ENCODE data around the gene RNH1. TPM values are rescaled to one million over a fixed set of nuclear protein-coding genes. Genes with fewer than 3 reads are reported as not detected.

The RNH1 gene
- total RNA-seq, 2 experiments from 2014 or later: 90.6 to 99.5 TPM

GRCh38 chr11:449889-450808 lies 56.9 kb downstream of the RNH1 start, which contains the start of gene PTDSS2:
Gene PTDSS2 (plus strand): TSS chr11:450279. CDS start chr11:450456, 177 bp downstream.
- H3K4me1 Mint-ChIP-seq: peaks cover 32% of the 10 kb centered on the region
- peak within 1 kb of the TSS; percentile 93 for H3K4me3 Mint-ChIP-seq
- peak within 1 kb of the TSS; percentile 98 for H3K27ac Mint-ChIP-seq
- peak; percentile 96 for DNase-seq
- ChIA-PET CTCF (interaction anchor here (0.6 to 5.2 kb wide), 14 partner anchors 10 to 199 kb away, joined by 3 to 20 read pairs (median 4); partner anchors contain the start of genes RNH1 and SIGIRR), POLR2A (interaction anchor here (0.7 kb wide), 1 partner anchor 33 kb away, joined by 4 read pairs; no protein-coding TSS in a partner anchor)
- no peaks in the 10 kb centered on the region for H3K27me3 Mint-ChIP-seq
- H3K36me3 Mint-ChIP-seq (ENCODE audit: low read depth): peaks cover 12% of the 10 kb centered on the region
- no peaks in the 10 kb centered on the region for H3K9me3 Mint-ChIP-seq

- peak; percentile 96 for DNase-seq
- no peaks in the 10 kb centered on the region for H3K9me3 Mint-ChIP-seq
- peaks cover 8% of the 10 kb centered on the region for H3K27me3 Mint-ChIP-seq
- peaks cover 10% of the 10 kb centered on the region for H3K36me3 Mint-ChIP-seq (ENCODE audit: low read depth)
- CTCF ChIA-PET: interaction anchor here (0.6 to 5.2 kb wide), 20 partner anchors 9 to 542 kb away, joined by 3 to 20 read pairs (median 3); partner anchors contain the start of genes SIGIRR and TMEM80
- peaks cover 25% of the 10 kb centered on the region for H3K4me1 Mint-ChIP-seq
- H3K27ac Mint-ChIP-seq: peak overlapping the region; percentile 96
- POLR2A ChIA-PET: interaction anchor here (0.5 to 1.2 kb wide), 2 partner anchors 128 to 241 kb away, joined by 3 to 4 read pairs; partner anchors contain the start of genes BET1L and RIC8A
- peak overlapping the region; percentile 84 for H3K4me3 Mint-ChIP-seq
Observed at GRCh38 chr11:447923-448731, 58.9 kb downstream of the RNH1 start.

- ChIA-PET POLR2A (no interaction called here), CTCF (interaction anchor here (1.0 to 5.2 kb wide), 3 partner anchors 31 to 72 kb away, joined by 3 to 20 read pairs (median 14); partner anchors contain the start of gene SIGIRR)
- H3K27ac Mint-ChIP-seq: peak overlapping the region; percentile 17
- no peaks in the 10 kb centered on the region for H3K9me3 Mint-ChIP-seq
- no peak overlapping the region for H3K4me3 Mint-ChIP-seq
- H3K36me3 Mint-ChIP-seq (ENCODE audit: low read depth): peaks cover 6% of the 10 kb centered on the region
- H3K27me3 Mint-ChIP-seq: peaks cover 8% of the 10 kb centered on the region
- DNase-seq: no peak
- peaks cover 27% of the 10 kb centered on the region for H3K4me1 Mint-ChIP-seq
Observed at GRCh38 chr11:446891-447290, 60.2 kb downstream of the RNH1 start.

- Mint-ChIP-seq H3K9me3 (no peaks in the 10 kb centered on the region), H3K27ac (peak overlapping the region; percentile 69), H3K27me3 (peaks cover 8% of the 10 kb centered on the region), H3K36me3 (ENCODE audit: low read depth) (peaks cover 2% of the 10 kb centered on the region), H3K4me3 (no peak overlapping the region), H3K4me1 (peaks cover 23% of the 10 kb centered on the region)
- no peak for DNase-seq
- ChIA-PET CTCF (interaction anchor here (0.6 to 5.2 kb wide), 4 partner anchors 15 to 239 kb away, joined by 3 to 20 read pairs (median 4); partner anchors contain the start of genes BET1L, RIC8A and SIGIRR), POLR2A (no interaction called here)
Observed at GRCh38 chr11:445765-446588, 61.1 kb downstream of the RNH1 start.

Other genes with a start within 250 kb of the RNH1 start
- 1 to 10 TPM; 5.5 to 6.5 TPM for gene NLRP6, start 228.8 kb downstream of the RNH1 start, total RNA-seq
- 100 to 1,000 TPM; 325 to 377 TPM for gene PGGHG, start 218.1 kb downstream of the RNH1 start, total RNA-seq
- gene IFITM5, start 207.7 kb downstream of the RNH1 start, total RNA-seq: not detected
- 1,000 to 10,000 TPM; 1,561 to 1,733 TPM for gene IFITM2, start 199.4 kb downstream of the RNH1 start, total RNA-seq
- 1,000 to 10,000 TPM; 1,306 to 1,465 TPM for gene IFITM1, start 193.2 kb downstream of the RNH1 start, total RNA-seq
- gene IFITM3, start 186.4 kb downstream of the RNH1 start, total RNA-seq: 100 to 1,000 TPM; 213 to 271 TPM
- gene B4GALNT4, start 137.7 kb downstream of the RNH1 start, total RNA-seq: 1 to 10 TPM; 1.5 to 1.6 TPM
- not detected for gene PKP3, start 113.0 kb downstream of the RNH1 start, total RNA-seq
- gene SIGIRR, start 92.2 kb downstream of the RNH1 start, total RNA-seq: 100 to 1,000 TPM; 226 to 255 TPM
- 10 to 100 TPM; 88.2 to 94.2 TPM for gene ANO9, start 65.2 kb downstream of the RNH1 start, total RNA-seq
- gene PTDSS2, start 57.0 kb downstream of the RNH1 start, total RNA-seq: 10 to 100 TPM; 22.7 to 25.2 TPM
- gene HRAS, start 28.3 kb upstream of the RNH1 start, total RNA-seq: 10 to 100 TPM; 51.7 to 63.5 TPM
- 1 to 10 TPM; 2.0 to 2.1 TPM for gene LRRC56, start 30.3 kb upstream of the RNH1 start, total RNA-seq
- 1 to 10 TPM; 3.4 to 4.8 TPM for gene LMNTD2, start 53.5 kb upstream of the RNH1 start, total RNA-seq
- gene RASSF7, start 53.7 kb upstream of the RNH1 start, total RNA-seq: 10 to 100 TPM; 30.7 to 38.1 TPM
- gene PHRF1, start 69.2 kb upstream of the RNH1 start, total RNA-seq: 10 to 100 TPM; 46.8 to 48.6 TPM
- gene IRF7, start 108.7 kb upstream of the RNH1 start, total RNA-seq: 100 to 1,000 TPM; 152 to 154 TPM
- not detected for gene CDHR5, start 117.7 kb upstream of the RNH1 start, total RNA-seq
- gene SCT, start 119.9 kb upstream of the RNH1 start, total RNA-seq: not detected
- gene DRD4, start 130.0 kb upstream of the RNH1 start, total RNA-seq: under 1 TPM; 0.21 to 0.30 TPM
- 10 to 100 TPM; 44.0 to 48.8 TPM for gene DEAF1, start 188.0 kb upstream of the RNH1 start, total RNA-seq
- gene TMEM80, start 188.6 kb upstream of the RNH1 start, total RNA-seq: 10 to 100 TPM; 39.1 to 44.7 TPM
- gene EPS8L2, start 199.0 kb upstream of the RNH1 start, total RNA-seq: 10 to 100 TPM in 1 of 2 experiments, 1 to 10 TPM in 1; 7.8 to 11.9 TPM
- 100 to 1,000 TPM; 219 to 268 TPM for gene TALDO1, start 240.2 kb upstream of the RNH1 start, total RNA-seq

Measured in activated CD4-positive, alpha-beta T cell treated with anti-CD3 and anti-CD28 coated beads, Interleukin-2, amount 10 ng/mL, durations not matched to agents 7 days and 5 days (primary cell).